H1 (cell line): ENCODE results near the gene BCAP31. TPM values are rescaled to one million over a fixed set of nuclear protein-coding genes. Genes with fewer than 3 reads are reported as not detected.

Experiments used
- CTCF ChIA-PET: fragments of 300-600 bp; sonication (Branson Sonifier 250); formaldehyde crosslinking; loops from one replicate; lab custom pipeline; 2021; ENCODE audit not compliant: partially characterized antibody; lab: Charles Lee
- POLR2A ChIA-PET: fragments of 300-600 bp; sonication (Branson Sonifier 250); formaldehyde crosslinking; loops from one replicate; lab custom pipeline; 2021; ENCODE audit warnings: inconsistent platforms; ENCODE audit not compliant: partially characterized antibody; lab: Charles Lee
- DNase-seq, 2 experiments: peaks; one replicate each; pipeline versions ENCODE4 v3.0.0 to v3.0.0-alpha.2; 2010 to 2022; ENCODE audit warnings: low spot score in 2 of 2, low read depth in 1 of 2, mixed read lengths in 1 of 2
- FAIRE-seq: peaks from 2 replicates; lab custom pipeline; 2011; peaks lifted over from hg19 to GRCh38; lab: Jason Lieb, UNC
- H2AFZ ChIP-seq: 2 replicates; pipeline ENCODE4 v1.8.1; 2012; ENCODE audit warnings: low read length, inconsistent platforms
- H2AK5ac ChIP-seq: 2 replicates; pipeline ENCODE4 v1.6.1; 2013; ENCODE audit warnings: low read depth, low read length
- H2BK120ac ChIP-seq: replicated peaks from 2 replicates; pipeline ENCODE3; 2013; ENCODE audit warnings: low read depth, low read length, inconsistent platforms
- H2BK12ac ChIP-seq: 2 replicates; pipeline ENCODE4 v1.6.1; 2013; ENCODE audit warnings: low read depth, low read length
- H2BK15ac ChIP-seq: 2 replicates; pipeline ENCODE4 v1.6.1; 2013; ENCODE audit warnings: low read length
- H2BK20ac ChIP-seq: 2 replicates; pipeline ENCODE4 v1.6.1; 2013; ENCODE audit warnings: low read length
- H2BK5ac ChIP-seq: 2 replicates; pipeline ENCODE4 v1.6.1; 2013; ENCODE audit warnings: low read depth, low read length
- H3K14ac ChIP-seq: 2 replicates; pipeline ENCODE4 v1.6.1; 2013; ENCODE audit warnings: inconsistent platforms; ENCODE audit not compliant: insufficient read length
- H3K18ac ChIP-seq: 2 replicates; pipeline ENCODE4 v1.6.1; 2013; ENCODE audit warnings: low read length; ENCODE audit errors: extremely low read depth
- H3K23ac ChIP-seq: 2 replicates; pipeline ENCODE4 v1.6.1; 2013; ENCODE audit warnings: inconsistent platforms; ENCODE audit not compliant: insufficient read length
- H3K23me2 ChIP-seq: 2 replicates; pipeline ENCODE4 v1.6.1; 2013; ENCODE audit warnings: low read depth, low read length
- H3K27ac ChIP-seq: 2 replicates; pipeline ENCODE4 v1.6.1; 2011; ENCODE audit warnings: low read depth, low read length, inconsistent platforms
- H3K27me3 ChIP-seq, 4 experiments: replicated peaks in 1 of 4; 1 replicate in 1 of 4; 2 replicates in 3 of 4; pipeline versions ENCODE4 v1.6.1 to v1.8.1; 2011 to 2013; ENCODE audit warnings: low read length in 3 of 4, mild to moderate bottlenecking in 3 of 4, inconsistent platforms in 2 of 4, mixed read lengths in 2 of 4, moderate library complexity in 1 of 4; ENCODE audit not compliant: control insufficient read depth in 3 of 4, insufficient read depth in 3 of 4; ENCODE audit errors: extremely low read depth in 1 of 4
- H3K36me3 ChIP-seq, 4 experiments: 2 replicates each; pipeline versions ENCODE4 v1.6.1 to v1.8.1; 2011 to 2013; ENCODE audit warnings: mild to moderate bottlenecking in 4 of 4, low read length in 3 of 4, moderate library complexity in 2 of 4, control low read depth in 1 of 4, inconsistent platforms in 1 of 4; ENCODE audit not compliant: insufficient read depth in 4 of 4, control insufficient read depth in 2 of 4
- H3K4ac ChIP-seq: replicated peaks from 2 replicates; pipeline ENCODE3; 2013; ENCODE audit warnings: low read length, low read depth, mixed read lengths, inconsistent platforms; ENCODE audit not compliant: insufficient read length
- H3K4me1 ChIP-seq, 4 experiments: replicated peaks in 1 of 4; 1 replicate in 1 of 4; 2 replicates in 3 of 4; pipeline versions ENCODE4 v1.6.1 to v1.8.1; 2011 to 2013; ENCODE audit warnings: low read length in 3 of 4, inconsistent platforms in 2 of 4, mixed read lengths in 1 of 4; ENCODE audit not compliant: insufficient read depth in 4 of 4, control insufficient read depth in 3 of 4
- H3K4me2 ChIP-seq, 2 experiments: 2 replicates each; pipeline versions ENCODE4 v1.6.1 to v1.8.1; 2011 to 2013; ENCODE audit warnings: low read depth in 2 of 2, low read length in 2 of 2, control low read depth in 1 of 2, inconsistent platforms in 1 of 2, mild to moderate bottlenecking in 1 of 2; ENCODE audit not compliant: insufficient read depth in 1 of 2
- H3K4me3 ChIP-seq, 4 experiments: fragments of 200-600, 300-600 bp in 1 of 4; sonication (generic), shearing (Covaris generic), sonication (Bioruptor Twin) in 1 of 4; 2 replicates each; pipeline versions ENCODE4 v1.5.1 to v1.8.1; 2011 to 2016; ENCODE audit warnings: low read length in 4 of 4, low read depth in 3 of 4, control low read depth in 2 of 4, inconsistent platforms in 2 of 4, mild to moderate bottlenecking in 2 of 4, mixed read lengths in 1 of 4, moderate library complexity in 1 of 4; ENCODE audit not compliant: insufficient read depth in 2 of 4; ENCODE audit errors: extremely low read depth in 1 of 4
- H3K56ac ChIP-seq: replicated peaks from 2 replicates; pipeline ENCODE3; 2013; ENCODE audit warnings: low read depth, mild to moderate bottlenecking, mixed read lengths, low read length, inconsistent platforms; ENCODE audit not compliant: insufficient read length
- H3K79me1 ChIP-seq: 2 replicates; pipeline ENCODE4 v1.6.1; 2013; ENCODE audit warnings: low read depth, low read length, control low read depth
- H3K79me2 ChIP-seq, 2 experiments: 2 replicates each; pipeline versions ENCODE4 v1.6.1 to v1.8.1; 2012 to 2013; ENCODE audit warnings: low read length in 2 of 2, mild to moderate bottlenecking in 2 of 2, inconsistent platforms in 1 of 2; ENCODE audit not compliant: insufficient read depth in 2 of 2, control insufficient read depth in 1 of 2
- H3K9ac ChIP-seq, 4 experiments: replicated peaks in 1 of 4; 1 replicate in 1 of 4; 2 replicates in 3 of 4; pipeline versions ENCODE4 v1.6.1 to v1.8.1; 2011 to 2013; ENCODE audit warnings: low read depth in 3 of 4, low read length in 3 of 4, control low read depth in 2 of 4, mild to moderate bottlenecking in 2 of 4, moderate library complexity in 2 of 4, inconsistent platforms in 1 of 4; ENCODE audit errors: extremely low read depth in 1 of 4
- H3K9me3 ChIP-seq, 2 experiments: 2 replicates each; pipeline versions ENCODE4 v1.6.1 to v1.8.1; 2012 to 2013; ENCODE audit warnings: mild to moderate bottlenecking in 2 of 2, moderate library complexity in 2 of 2, control low read depth in 1 of 2, inconsistent platforms in 1 of 2, low read depth in 1 of 2, low read length in 1 of 2, mixed read lengths in 1 of 2; ENCODE audit not compliant: insufficient read depth in 2 of 2
- H4K20me1 ChIP-seq, 2 experiments: replicated peaks in 1 of 2; 2 replicates each; pipeline versions ENCODE3 to v1.8.1; 2011 to 2013; ENCODE audit warnings: inconsistent platforms in 2 of 2, low read length in 2 of 2, mild to moderate bottlenecking in 1 of 2; ENCODE audit not compliant: insufficient read depth in 2 of 2, control insufficient read depth in 1 of 2
- H4K5ac ChIP-seq: 2 replicates; pipeline ENCODE4 v1.6.1; 2013; ENCODE audit warnings: low read length, low read depth, mixed read lengths, inconsistent platforms; ENCODE audit not compliant: insufficient read length
- H4K8ac ChIP-seq: 2 replicates; pipeline ENCODE4 v1.8.0; 2013; ENCODE audit warnings: mild to moderate bottlenecking, moderate library complexity, low read length, inconsistent platforms; ENCODE audit not compliant: insufficient read depth; ENCODE audit errors: extremely low read depth
- H4K91ac ChIP-seq: replicated peaks from 2 replicates; pipeline ENCODE3; 2013; ENCODE audit warnings: low read length, mixed read lengths, inconsistent platforms; ENCODE audit not compliant: insufficient read length
- HDAC2 ChIP-seq, 2 experiments: fragments of 300-600 bp in 1 of 2; sonication (generic) in 1 of 2; IDR thresholded peaks; 2 replicates each; pipeline ENCODE4 v1.6.1; 2011 to 2012; ENCODE audit warnings: low read depth in 2 of 2, low read length in 2 of 2, mild to moderate bottlenecking in 2 of 2, moderate library complexity in 2 of 2, borderline replicate concordance in 1 of 2, inconsistent platforms in 1 of 2
- WGBS, 2 experiments: shearing (Covaris generic) in 1 of 2; methylation state at CpG; one replicate each; pipeline versions ENCODE4 v1.1.6 to v1.1.7; 2013 to 2015; ENCODE audit warnings: low lambda C conversion rate in 2 of 2, mixed read lengths in 2 of 2, inconsistent platforms in 1 of 2, low coverage in 1 of 2, missing lambda C conversion rate in 1 of 2; ENCODE audit not compliant: insufficient replicate concordance in 2 of 2, insufficient coverage in 1 of 2, insufficient read length in 1 of 2; ENCODE audit errors: extremely low coverage in 1 of 2, missing lambda C conversion rate in 1 of 2; 5-methylcytosine and 5-hydroxymethylcytosine counted together
- polyA plus RNA-seq, 7 experiments: library from polyadenylated mRNA; depleted of rRNA in 3 of 7; stranded (reverse) in 5 of 7; unstranded in 2 of 7; fragments of >200 nt in 5 of 7; fragments of 200-250 nt in 2 of 7; gene quantifications; 1 replicate in 5 of 7; 2 replicates in 1 of 7; 4 replicates in 1 of 7; pipeline versions ENCODE4 v1.2.1 to v1.2.3, GENCODE V29; 2011 to 2013; ENCODE audit warnings: missing spikeins in 2 of 7, mixed read lengths in 2 of 7
- total RNA-seq: library from RNA; stranded (reverse); fragmentation: NEBNext Ultra II Directional; extraction: Animal tissue kit (Norgen Biotek cat#: 25700); gene quantifications from 2 replicates; pipeline ENCODE4 v1.2.1, GENCODE V29; 2021

Gene BCAP31
- total and polyA plus RNA-seq, 2 of the 8 experiments (the other 6 are each of a cell fraction or from before 2014, with no cell fraction given), result 136 to 159 TPM

GRCh38 chrX:153667956-153668396 is 56.2 kb downstream of the BCAP31 start:
- peak overlapping the region; percentile 62; the same call in 1 of the 2 replicates for H2AFZ ChIP-seq
- H3K4me1 ChIP-seq, result peaks cover 0 to 4% (median 0%) of the 10 kb centered on the region in 4 experiments; a peak in 2 of 7 replicates
- H2BK20ac ChIP-seq, result no peak overlapping the region
- POLR2A ChIA-PET, result interaction anchor here (1.4 kb wide), 1 partner anchor 17 kb away, joined by 4 read pairs; no protein-coding TSS in a partner anchor
- CTCF ChIA-PET, result interaction anchor here (1.0 to 28.7 kb wide), 25 partner anchors 10 to 252 kb away, joined by 3 to 408 read pairs (median 9); partner anchors contain the start of genes CCNQ and DUSP9
- no peak overlapping the region for H3K14ac ChIP-seq
- H3K23ac ChIP-seq, result no peak overlapping the region
- peaks cover 0 to 2% (median 0%) of the 10 kb centered on the region in 4 experiments; a peak in 1 of 7 replicates for H3K27me3 ChIP-seq
- no peaks in the 10 kb centered on the region for H3K36me3 ChIP-seq
- no peak overlapping the region for H2BK15ac ChIP-seq
- H3K18ac ChIP-seq, result no peak overlapping the region; the same call in 1 of the 2 replicates
- no peak overlapping the region for H2BK120ac ChIP-seq
- H4K20me1 ChIP-seq, result no peaks in the 10 kb centered on the region
- peak overlapping the region in 1 of 4 experiments; percentile 48; a peak in 2 of 8 replicates for H3K4me3 ChIP-seq
- DNase-seq (peak in 1 of 2 experiments; percentile 92), FAIRE-seq (peak; percentile 94)
- no peaks in the 10 kb centered on the region for H3K23me2 ChIP-seq
- H4K5ac ChIP-seq, result no peak overlapping the region
- 49% methylated on average over 7 of the region's 14 CpGs; no CpG with 5 or more reads in 1 of the 2 experiments for WGBS, 2 experiments
- no peak overlapping the region for H2AK5ac ChIP-seq
- H3K9me3 ChIP-seq, result no peaks in the 10 kb centered on the region
- H4K8ac ChIP-seq, result no peak overlapping the region; the same call in 1 of the 2 replicates
- H3K27ac ChIP-seq, result no peak overlapping the region
- H3K4ac ChIP-seq, result no peak overlapping the region
- H4K91ac ChIP-seq, result no peak overlapping the region
- H3K79me1 ChIP-seq, result no peaks in the 10 kb centered on the region
- H2BK12ac ChIP-seq, result no peak overlapping the region
- H3K4me2 ChIP-seq, result peak overlapping the region; percentile 1 to 57; a peak in 2 of 4 replicates
- no peaks in the 10 kb centered on the region for H3K79me2 ChIP-seq
- no peak overlapping the region for H3K56ac ChIP-seq
- no peak overlapping the region for H3K9ac ChIP-seq
- no peak overlapping the region for H2BK5ac ChIP-seq
- no peak for TF ChIP-seq HDAC2 (IDR thresholded peaks at IDR 0.05; ENCODE audit: borderline replicate concordance in 1 of 2, low read depth in 2 of 2, low read length in 2 of 2)
